Fibroblast of skin of right quadriceps (primary cell): ENCODE measurements around the gene AGMO.
A peak's percentile ranks its signal among the peaks of the same experiment; 100 is the strongest.

Experiments used
- DNase-seq: peaks from one replicate; pipeline ENCODE4 v3.0.0-alpha.2; 2013

Gene AGMO

DNA sequence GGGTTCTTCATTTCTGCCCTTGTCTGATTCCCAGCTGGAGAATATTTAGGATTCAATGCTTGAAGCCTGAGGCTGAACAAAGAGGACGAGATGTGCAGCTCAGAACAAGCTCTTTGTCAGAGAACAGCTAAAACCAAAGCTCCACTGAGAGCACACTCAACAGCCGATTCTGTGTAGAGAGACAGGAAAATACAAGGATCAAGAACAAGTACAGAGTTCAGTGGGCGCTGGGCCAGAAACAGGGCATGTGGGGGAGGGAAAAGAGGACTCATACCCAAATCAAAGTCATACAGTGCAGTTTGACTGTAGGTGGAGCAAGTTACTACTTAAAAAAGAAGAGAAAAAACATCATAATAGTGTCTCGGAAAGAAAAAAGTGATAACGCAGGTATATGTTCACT lies at the start of gene AGMO:
TSS of gene AGMO (minus strand) at position 181 of the 400 bp plus-strand sequence.
- DNase-seq, result peak; percentile 28

DNA sequence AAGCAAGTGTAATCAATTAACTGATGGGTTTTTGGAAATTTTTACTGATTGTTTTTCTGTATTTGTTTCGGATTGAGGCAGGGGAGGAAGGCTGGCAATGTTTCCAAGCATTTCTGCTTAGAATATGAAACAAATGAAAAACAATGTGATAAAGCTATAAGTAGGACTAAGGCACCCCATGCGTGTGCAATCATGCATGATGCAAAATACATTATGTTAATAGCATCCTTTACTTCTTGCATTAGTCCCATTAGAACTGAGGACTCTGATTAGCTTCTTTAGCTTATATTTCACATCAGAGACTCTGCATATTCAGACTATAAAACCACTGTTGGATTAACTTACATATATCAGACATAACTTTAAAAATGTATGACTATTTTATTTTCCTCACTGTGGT lies 48.7 kb upstream of the AGMO start:
- no peak for DNase-seq

DNA sequence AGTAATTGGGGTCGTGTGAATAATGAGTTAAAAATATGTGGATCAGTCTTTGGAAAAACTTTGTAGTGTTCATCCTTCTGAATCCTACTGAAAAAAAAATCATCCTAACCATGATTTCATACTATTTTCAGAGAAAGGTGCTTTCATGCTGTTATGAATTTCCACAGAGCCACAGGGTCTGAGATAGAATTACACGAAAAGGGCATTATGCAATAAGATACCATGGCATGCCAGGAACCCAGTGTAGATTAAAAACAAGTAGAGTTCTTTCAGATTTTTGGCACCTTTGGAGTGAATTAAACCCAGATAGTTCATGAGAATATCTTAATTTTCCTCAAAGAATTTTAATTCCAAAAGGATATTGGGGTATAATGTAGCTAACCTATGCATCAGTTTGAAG lies 47.5 kb upstream of the AGMO start:
- no peak for DNase-seq

DNA sequence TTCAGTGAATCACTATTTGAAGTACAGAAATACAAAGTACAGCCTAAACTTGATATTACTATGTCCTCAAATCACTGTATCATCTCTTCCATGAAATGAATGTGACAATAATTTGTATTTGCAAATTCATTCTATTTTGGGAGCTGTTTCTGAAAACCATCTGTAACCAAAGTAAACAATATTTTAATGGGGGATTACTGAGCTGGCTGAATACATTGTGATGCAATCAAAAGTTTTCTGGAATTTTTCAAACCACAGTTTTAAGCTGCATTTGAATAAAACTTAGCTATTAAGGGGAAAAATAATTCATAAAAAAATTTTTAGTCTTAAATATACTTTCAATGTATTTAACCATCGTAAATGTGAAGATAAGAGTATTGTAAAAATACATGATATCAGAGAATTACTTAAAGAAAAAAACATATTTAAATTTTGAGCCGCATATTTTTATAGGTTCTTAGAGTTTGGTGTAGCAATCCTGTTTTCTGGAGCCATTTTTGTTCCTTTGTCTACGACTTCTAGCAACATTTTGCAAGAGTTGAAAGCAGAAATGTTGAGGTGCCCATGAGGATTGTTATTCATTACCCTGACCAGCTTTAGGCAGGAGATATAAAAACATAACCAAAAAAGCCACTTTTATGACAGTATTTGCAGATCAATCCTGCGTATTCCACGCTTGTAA lies 45.9 kb upstream of the AGMO start:
- peak; percentile 25 for DNase-seq

DNA sequence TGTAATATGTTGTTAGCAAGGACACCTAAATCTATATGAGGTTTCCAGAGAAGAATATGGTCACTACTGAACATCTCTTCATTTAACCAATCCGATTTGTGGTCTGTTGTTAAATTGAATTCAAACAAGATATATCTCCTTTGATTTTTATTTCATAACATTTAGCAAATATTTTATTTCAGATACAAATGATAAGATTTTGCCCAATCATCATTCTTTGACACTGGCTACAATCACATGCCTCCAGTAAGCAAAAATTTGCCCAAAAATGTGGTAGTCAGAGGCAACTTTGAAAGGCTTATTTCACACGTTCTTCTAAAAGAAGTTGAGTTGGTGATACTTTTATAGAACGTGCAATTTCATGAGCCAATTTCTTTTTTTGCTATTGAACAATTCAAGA lies 44.7 kb upstream of the AGMO start:
- no peak for DNase-seq

DNA sequence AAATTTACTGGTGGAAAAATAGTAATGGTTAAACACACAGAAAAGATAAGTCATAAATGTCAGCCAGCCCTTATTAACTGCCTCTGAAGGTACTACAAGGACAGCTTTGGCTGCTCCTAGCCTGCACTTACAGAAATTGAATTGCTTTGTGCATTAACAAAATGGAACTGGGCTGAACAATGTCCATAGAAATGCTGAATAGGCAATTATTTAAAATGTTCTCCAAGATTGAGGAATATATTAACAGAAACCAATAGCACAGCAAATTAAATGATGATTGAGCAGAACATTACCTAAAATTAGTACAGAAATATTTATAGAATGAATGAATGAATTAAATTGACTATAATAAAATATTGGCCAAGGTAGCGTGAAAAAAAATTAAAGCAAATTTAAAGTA lies 42.4 kb upstream of the AGMO start:
- no peak for DNase-seq

DNA sequence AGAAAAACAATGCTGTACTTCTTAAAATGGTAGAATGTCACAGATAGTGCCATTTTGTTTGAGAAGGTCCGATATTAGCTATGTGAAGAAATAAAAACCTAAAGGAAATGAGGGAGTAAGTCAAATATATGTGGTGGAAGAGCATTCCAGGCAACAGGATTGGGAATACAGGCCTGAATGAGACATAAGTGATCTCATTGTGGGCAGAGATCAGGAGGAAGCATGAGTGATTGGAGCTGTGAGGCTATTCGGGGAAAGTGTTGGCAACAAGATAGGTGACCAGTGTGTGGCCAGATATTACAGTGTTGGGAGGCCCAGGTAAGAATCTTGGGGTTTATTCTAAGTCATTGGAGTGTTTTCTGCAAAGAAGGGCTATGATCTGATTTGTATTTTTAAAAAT lies 41.3 kb upstream of the AGMO start:
- peak; percentile 42 for DNase-seq

DNA sequence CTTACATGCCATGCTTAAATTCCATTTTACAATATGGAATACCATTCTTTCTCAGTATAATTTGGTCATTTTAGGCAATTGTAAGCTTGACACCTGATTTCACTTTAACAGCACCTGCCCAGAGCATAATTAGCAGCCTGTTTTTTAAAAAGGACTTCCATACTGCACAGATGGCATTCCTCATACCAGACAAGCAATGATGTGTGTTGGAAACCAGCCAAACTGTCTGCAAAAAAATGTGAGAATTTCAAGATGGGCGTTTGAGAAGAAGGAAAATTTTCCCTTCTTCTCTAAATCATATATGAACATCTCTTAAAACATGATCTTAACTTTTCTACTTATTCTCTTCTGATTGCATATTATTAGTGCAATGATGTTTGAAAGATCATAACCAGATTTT lies 40.4 kb upstream of the AGMO start:
- peak; percentile 20 for DNase-seq

DNA sequence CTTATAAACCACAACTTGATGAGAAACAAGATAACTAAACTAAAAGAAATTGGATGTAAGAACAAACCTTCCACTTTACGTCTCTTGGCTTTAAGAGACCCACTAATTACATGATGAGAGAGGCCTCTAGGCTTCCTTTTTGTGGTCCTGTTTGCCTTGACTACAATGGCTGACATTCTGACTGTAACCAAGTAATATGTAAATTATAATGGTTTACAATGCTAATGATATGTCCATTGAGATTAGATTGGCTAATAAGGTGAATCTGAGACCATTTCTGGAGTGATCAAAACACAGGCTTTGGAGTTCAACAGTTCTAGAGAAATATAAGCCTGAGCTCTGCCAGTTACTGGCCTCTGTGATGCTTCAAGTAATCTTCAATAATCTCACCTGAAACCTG lies 39.4 kb upstream of the AGMO start:
- DNase-seq, result no peak

DNA sequence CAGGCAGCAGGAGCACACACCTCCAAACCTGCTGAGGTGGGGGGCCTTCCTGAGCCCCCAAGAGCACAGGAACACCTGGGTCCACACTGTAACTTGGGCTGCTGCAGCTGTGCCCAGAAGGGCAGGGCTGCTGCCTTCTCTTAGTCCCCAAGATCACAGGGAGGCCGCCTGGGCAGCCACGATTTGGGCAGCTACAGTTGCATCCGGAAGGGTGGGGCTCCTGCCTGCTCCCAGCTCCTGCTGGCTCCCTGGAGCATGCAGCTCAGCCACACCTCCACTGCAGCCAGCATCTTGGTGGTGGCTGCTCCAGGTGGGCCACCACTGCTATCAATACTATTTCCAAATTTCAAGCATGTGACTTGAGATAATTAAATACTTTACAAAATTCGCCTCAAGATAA lies 38.5 kb upstream of the AGMO start:
- DNase-seq, result no peak

DNA sequence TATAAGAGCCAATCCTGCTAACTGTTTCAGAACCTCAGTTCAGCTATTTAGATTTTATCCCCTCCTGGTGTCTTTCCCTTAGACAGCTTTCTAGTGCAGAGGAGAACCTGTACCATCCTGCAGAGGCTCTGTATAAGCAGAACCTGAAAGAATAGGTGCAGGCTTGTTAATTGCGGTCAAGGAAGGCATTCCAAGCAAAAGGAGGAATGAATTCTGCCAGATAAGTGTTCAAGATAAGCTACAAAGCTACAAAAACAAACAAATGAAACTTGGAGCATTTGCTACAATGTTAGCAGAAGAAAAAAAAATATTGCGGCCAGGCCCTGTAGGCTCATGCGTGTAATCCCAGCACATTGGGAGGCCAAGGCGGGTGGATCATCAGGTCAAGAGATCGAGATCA lies 32.6 kb upstream of the AGMO start:
- DNase-seq, result no peak

DNA sequence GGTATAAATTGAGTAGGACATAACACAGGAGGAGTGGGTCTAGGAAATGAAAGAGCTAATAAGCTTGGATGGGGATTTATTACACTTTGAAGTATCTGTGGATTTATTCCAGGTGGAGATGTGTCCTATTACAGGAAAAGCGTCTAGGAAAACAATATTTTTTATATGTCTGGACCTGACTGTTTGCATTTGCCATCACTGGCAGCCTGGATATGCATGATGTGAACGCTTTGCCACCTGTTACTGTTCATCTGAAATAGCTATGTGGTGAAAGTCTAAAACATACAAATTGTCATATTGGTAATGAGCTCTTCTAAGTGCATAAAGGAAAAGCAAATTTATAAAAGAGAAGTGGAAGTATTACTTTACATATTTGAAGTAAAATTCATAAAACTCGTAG lies 31.6 kb upstream of the AGMO start:
- no peak for DNase-seq

DNA sequence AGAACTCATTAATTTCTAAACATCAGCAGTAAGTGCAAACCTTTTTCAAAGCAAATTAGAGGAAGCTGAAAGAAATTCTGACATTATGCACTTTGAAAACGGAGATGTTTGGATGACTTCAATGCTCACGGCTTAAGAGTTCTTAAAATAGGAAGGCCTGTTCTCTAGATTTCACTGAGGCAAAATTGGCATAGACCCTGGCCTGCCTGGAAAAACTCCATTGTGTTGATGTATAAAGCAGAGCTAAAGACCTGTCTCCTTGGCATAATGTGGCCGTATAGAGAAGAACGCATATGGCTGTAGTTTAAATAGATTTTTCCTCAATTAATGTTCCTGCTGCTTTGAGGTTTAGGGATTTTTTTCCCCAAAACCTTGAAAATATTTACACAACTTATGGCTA lies 24.5 kb upstream of the AGMO start:
- no peak for DNase-seq

DNA sequence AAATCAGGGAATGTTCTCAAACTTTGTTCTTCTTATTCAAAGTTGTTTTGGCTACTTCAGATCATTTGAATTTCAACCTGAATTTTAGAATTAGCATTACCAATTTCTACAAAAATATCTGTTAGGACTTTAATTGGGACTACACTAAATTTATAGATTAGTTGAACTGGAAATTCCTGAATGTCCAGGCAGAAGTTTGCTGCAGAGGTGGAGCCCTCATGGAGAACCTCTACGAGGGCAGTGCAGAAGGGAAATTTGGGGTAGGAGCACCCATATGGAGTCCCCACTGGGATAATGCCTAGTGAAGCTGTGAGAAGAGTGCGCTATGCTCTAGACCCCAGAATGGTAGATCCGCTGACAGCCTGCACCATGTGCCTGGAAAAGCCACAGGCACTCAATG lies 22.8 kb upstream of the AGMO start:
- no peak for DNase-seq

DNA sequence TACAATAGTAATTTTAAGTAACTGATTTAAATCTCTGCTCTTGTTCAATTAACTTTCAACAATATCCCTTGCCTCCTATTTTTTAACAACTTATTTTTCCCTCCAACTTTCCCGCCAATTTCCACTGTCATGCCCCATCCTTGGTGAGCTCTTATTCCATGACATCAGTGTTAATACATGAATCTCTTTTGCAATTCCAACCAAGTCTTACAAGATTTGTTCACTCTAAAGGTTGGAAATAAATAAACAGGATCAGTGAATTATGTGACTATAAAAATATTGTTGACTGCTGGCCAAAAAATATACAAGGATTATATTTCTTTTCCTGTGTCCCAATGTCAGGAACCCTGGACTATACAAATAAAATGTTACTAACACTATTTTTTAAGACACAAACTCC lies 21.0 kb upstream of the AGMO start:
- no peak for DNase-seq

DNA sequence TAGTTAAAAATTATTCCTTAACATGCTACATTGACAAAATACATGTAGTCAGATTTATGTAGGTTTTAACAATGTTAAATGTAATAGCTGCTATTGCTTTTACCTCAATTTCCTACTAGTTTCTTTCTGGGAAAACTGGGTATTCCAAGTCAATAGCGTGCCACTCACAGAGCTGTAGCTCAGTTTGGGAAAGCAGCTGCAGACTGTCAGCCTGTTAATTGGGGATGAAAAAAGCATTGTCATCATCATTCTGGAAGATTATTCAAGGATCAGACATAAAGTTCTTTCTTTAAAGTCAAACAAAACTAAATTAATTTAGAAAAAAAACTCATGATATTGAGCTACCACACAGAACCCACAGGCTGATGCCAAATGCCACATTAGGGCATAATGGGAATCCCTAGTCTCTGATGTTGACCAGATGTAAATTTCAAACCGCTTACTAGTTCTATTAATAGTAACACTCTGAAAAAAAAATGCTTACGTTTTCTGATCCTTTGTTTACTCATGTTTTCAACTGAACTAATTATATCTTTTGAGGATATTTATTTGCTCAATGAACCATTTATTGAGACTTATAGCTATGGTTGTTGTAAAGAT lies 19.6 kb upstream of the AGMO start:
- DNase-seq, result no peak

DNA sequence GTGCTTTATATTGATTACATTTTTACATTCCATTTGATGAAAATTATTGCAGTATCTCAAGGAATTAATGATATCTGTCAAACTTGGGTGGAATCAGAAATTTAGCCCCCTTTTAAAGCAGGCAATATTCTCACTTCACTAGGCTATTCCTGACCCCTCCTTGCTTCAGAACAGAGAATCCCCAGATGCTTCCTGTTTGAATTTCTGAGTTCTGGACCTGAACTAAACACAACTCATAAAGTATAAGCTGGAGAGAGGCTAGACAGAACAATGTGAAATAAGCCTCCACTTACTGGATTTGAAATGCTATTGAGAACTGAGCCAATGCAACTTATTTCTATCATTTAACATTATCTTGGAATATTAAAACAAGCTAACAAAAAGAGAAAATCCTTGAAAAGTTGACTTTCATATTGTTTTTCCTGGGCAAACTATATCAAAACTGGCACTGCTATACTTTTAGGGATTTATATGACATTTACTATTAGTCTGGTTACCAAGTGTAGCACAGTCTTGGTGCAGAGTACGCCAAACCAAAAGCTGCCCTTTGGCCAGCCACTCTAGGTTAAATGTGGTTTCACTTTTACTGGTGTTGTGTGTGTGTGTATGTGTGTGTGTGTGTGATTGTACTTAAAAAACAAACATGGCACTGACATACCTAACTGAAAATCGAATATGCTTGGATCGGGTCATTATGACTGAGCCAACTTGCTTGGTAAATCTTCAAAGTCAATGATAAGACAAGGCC lies 19.0 kb upstream of the AGMO start:
- DNase-seq, result no peak

DNA sequence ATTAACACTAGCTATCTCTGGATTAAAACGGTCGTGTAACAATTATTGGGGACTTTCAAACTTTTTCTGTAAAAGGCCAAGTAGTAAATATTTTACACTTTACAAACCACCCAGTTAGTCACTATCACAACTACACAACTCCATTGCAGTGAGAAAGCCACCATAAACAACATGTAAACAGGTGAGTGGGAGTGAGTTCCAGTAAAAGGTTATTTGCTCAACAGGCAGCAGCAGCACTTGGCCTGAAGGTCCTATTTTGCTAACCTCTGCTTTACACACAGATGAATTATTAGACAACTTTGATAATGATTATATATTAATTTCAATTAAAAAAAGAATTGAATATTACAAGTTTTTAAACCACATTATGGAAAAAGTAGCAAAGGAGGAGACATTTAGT lies 15.8 kb upstream of the AGMO start:
- no peak for DNase-seq

DNA sequence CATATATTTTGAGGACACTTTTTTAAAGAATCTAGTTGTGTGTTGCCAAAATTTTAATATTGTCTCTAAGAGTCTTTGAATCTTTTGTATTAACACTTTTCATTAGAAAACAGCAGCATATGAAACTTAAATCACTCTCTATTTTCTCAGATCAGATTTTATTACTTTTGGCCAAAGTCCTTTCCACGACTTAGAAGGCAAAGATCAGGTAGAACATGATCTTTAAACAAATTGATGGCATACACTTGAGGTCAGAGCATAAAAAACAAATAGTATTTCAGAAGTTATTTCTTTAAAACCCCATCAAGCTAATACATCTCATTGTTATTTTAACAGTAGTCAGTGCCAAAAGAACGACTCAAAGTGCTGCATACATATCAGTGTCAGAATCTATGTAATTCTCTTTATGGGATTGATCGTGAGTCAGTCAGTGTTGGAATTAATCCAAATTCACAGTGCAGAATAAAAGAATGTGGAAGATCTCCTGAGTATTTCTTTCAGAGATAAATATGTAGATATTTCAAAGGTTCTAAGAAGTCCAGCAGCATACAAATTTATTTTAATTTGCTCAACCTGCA lies 9.6 kb upstream of the AGMO start:
- DNase-seq, result peak; percentile 76

DNA sequence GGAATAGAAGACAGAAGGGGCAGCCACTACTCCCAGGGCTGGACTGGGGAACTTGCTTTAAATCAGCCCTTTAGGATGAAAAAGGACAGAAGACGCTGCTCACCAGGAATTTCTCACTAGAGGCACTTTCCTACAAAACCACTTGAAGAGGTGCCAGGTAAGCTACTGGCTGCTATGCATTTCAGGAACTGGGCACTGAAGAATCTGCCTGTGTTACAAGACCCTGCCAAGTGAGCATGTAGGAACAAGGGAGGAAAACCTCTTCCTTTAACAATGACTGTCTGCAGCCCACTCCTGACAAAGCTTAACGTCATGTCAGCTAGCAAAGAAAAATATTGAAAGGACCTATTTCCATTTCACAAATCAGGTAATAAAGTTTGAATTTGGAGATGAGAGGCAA lies 5.8 kb upstream of the AGMO start:
- no peak for DNase-seq

DNA sequence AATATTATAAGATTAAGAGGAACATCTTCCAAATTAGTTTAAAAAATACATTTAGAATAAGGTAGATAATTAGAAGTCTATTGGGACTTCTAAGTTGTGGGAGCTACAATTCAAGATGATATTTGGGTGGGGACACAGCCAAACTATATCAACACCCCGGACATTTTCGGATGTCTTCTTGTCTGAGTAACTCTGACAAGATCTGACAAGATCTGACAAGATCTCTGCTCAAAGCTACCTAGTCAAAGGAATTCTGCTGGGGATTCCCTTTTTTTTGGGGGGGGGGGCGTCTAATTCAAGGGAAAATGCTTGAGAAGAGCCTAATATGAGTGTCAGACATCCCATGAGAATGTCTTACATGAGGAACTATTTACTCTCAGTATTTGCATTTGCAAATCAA lies 5.2 kb upstream of the AGMO start:
- no peak for DNase-seq

DNA sequence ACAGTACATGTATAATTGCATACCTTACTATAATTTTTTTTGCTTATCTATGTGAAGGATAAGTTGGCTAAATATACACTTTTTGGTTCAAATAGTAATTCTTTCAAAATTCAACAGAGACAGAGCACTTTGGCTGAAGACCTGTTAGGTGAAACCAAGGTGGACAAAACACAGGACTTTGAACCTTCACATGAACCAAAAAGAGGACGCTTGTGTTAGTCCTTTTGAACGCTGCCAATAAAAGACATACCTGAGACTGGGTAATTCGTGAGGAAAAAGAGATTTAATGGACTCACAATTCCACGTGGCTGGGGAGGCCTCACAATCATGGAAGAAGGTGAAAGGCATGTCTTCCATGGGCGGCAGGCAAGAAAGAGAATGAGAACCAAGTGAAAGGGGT lies 4.7 kb upstream of the AGMO start:
- DNase-seq, result no peak

DNA sequence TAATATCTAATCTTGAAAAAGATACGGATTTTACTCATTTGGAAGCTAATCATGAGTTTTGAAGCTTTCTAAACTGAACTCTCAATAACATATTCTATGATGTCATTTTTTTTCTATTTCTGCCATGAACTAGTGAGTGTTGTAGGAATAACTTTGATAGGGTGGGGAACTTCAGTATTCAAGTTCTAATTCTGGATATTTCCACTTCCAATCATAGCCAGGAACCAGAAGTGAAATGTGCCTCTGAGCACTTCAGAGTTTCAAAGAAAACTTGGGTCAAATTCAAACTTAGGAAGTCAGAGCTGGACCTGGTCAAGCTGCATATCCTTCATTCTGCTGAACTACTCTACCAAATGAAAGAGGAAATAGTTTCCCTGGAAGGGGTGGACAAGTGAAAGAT lies 847 bp downstream of the AGMO start:
- no peak for DNase-seq

DNA sequence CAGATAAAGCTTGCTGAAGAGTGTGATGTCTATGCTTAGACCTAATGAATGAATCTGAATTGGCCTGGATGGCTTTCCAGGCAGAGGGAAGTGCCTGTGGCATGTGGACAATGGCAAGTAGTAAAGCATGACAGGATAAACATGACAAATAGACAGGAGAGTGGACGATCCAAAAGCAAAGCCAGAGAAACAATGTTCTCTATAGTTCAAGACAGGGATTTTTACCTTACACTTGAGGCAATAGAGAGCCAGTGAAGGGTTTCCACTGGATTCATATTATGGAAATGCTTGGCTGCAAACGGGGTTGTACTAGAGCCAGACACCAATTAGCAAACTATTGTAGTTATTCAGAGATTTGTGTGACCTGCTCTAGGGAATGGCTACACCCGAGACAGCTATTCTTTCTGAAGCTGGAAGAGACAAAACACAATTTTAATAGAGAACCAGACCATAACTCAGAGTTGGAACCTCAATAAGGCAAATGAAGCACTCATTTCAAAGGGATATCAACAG lies 2.3 kb downstream of the AGMO start:
- no peak for DNase-seq
